Measurements from ENCODE around the gene FCF1.

DNA sequence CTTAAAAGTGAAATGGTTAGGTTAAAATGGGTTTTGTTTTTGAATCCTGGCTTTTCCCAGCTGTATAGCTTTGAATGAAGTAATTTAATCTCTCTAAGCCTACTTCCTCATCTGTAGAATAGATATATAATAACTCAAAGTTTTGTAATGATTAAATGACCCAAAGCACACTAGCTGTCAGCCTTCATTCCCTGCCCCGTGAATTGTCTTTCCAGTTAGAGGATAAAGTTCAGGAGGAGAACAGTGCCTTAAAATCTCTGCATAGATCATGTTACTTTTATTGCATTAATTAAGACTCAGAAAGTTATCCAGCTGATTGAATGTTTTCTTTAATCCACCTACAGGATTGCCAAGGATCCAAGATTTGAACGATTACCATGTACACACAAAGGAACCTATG is 19.4 kb downstream of the FCF1 start:
- TF ChIP-seq, protein P1, sequence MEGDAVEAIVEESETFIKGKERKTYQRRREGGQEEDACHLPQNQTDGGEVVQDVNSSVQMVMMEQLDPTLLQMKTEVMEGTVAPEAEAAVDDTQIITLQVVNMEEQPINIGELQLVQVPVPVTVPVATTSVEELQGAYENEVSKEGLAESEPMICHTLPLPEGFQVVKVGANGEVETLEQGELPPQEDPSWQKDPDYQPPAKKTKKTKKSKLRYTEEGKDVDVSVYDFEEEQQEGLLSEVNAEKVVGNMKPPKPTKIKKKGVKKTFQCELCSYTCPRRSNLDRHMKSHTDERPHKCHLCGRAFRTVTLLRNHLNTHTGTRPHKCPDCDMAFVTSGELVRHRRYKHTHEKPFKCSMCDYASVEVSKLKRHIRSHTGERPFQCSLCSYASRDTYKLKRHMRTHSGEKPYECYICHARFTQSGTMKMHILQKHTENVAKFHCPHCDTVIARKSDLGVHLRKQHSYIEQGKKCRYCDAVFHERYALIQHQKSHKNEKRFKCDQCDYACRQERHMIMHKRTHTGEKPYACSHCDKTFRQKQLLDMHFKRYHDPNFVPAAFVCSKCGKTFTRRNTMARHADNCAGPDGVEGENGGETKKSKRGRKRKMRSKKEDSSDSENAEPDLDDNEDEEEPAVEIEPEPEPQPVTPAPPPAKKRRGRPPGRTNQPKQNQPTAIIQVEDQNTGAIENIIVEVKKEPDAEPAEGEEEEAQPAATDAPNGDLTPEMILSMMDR (IDR thresholded peaks at IDR 0.05): no peak
- TF ChIP-seq EP300 (IDR thresholded peaks at IDR 0.05): no peak
- no peak for TF ChIP-seq POLR2A (IDR thresholded peaks at IDR 0.05; ENCODE audit: low read depth)
- no peak for TF ChIP-seq POLR2AphosphoS5 (IDR thresholded peaks at IDR 0.05)

All from esophagus muscularis mucosa (tissue), 4 donors.